Lower leg skin (tissue), 4 donors: Measurements from ENCODE around the gene SETX. TPM values are rescaled to one million over a fixed set of nuclear protein-coding genes. Genes with fewer than 3 reads are reported as not detected.

Experiments used
- DNase-seq, 2 donors: peaks; one replicate each; pipeline ENCODE4 v3.0.0-alpha.2; 2019; ENCODE audit warnings: low spot score in 2 of 2
- H3K4me3 ChIP-seq: fragments of 200-600 bp; sonication (generic); 2 replicates; pipeline ENCODE4 v1.5.1; 2017; ENCODE audit warnings: mild to moderate bottlenecking, low read depth; ENCODE audit not compliant: poor library complexity, severe bottlenecking
- POLR2A ChIP-seq, 2 donors: fragments of 450-650 bp; IDR thresholded peaks; one replicate each; pipeline ENCODE4 v1.6.1; 2016 to 2017; ENCODE audit warnings: antibody characterized with exemption in 2 of 2, mild to moderate bottlenecking in 1 of 2, moderate library complexity in 1 of 2
- WGBS, 2 donors: methylation state at CpG; one replicate each; pipeline ENCODE4 v1.1.5; 2018; 5-methylcytosine and 5-hydroxymethylcytosine counted together
- intact Hi-C: fragments of 100-400 bp; cut with DNase I; formaldehyde crosslinking; loops from one replicate; pipeline ENCODE4 v1.15.0; 2023; ENCODE audit warnings: low total_unique reads
- total RNA-seq, 4 donors: library from RNA; depleted of rRNA; stranded (reverse); fragments of >200 nt; gene quantifications; one replicate each; pipeline ENCODE4 v1.1.0, GENCODE V29; 2016
- TF ChIP-seq, protein P1 (sequence below), 3 donors: fragments of 450-650 bp; IDR thresholded peaks; one replicate each; pipeline ENCODE4 v1.5.1; 2016; ENCODE audit warnings: antibody characterized with exemption in 3 of 3, mild to moderate bottlenecking in 3 of 3, moderate library complexity in 2 of 3

The SETX gene
- total RNA-seq, 4 donors from 2014 or later = 32.8 to 38.7 (median 35.9) TPM

DNA sequence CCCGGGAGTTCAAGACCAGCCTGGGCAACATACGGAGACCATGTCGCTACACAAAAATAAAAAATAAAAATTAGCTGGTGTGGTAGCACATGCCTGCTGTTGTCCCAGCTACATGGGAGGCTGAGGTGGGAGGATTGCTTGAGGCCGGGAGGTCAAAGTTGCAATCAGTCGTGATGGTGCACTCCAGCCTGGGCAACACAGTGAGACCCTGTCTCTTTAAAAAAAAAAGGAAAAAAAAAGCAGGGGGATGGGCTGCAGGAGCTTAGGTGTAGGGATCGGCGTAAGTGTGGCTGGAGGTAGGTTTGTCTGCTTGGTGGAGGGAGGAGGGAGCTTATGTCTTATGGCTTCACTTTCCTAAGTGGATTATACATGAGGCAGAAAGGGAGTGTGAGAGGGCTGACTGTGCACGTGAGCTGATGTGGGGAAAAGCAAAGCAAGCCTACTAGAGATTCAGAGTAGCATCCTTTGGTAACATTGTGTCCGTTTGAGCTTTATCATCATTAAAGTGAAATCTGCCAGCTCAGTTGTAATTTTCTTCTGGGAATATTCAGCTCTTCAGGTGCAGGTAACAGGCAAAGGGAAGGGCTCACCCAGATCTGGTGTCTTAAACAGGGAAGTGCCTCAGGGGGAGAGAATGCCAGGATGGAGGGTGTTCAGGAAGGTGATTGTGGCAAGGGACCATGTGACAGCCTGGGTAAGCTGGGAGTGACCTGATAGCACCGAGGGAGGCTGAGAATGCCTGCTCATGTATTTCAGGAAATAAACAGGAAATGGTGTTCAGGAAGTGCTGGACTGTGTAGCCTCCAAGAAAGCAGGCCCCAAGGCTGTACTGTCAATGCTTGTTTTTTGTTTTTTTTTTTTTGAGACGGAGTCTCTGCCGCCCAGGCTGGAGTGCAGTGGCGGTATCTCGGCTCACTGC, 17.6 kb upstream of the SETX start:
- peak; percentile 64 to 87 for DNase-seq
- no peak for TF ChIP-seq POLR2A (IDR thresholded peaks at IDR 0.05)
- TF ChIP-seq, protein P1, sequence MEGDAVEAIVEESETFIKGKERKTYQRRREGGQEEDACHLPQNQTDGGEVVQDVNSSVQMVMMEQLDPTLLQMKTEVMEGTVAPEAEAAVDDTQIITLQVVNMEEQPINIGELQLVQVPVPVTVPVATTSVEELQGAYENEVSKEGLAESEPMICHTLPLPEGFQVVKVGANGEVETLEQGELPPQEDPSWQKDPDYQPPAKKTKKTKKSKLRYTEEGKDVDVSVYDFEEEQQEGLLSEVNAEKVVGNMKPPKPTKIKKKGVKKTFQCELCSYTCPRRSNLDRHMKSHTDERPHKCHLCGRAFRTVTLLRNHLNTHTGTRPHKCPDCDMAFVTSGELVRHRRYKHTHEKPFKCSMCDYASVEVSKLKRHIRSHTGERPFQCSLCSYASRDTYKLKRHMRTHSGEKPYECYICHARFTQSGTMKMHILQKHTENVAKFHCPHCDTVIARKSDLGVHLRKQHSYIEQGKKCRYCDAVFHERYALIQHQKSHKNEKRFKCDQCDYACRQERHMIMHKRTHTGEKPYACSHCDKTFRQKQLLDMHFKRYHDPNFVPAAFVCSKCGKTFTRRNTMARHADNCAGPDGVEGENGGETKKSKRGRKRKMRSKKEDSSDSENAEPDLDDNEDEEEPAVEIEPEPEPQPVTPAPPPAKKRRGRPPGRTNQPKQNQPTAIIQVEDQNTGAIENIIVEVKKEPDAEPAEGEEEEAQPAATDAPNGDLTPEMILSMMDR (IDR thresholded peaks at IDR 0.05) = no peak
- WGBS, 2 donors = 63 to 65% methylated on average over 14 of the region's 14 CpGs
- no peak overlapping the region for H3K4me3 ChIP-seq
- intact Hi-C loops = no loop called here

DNA sequence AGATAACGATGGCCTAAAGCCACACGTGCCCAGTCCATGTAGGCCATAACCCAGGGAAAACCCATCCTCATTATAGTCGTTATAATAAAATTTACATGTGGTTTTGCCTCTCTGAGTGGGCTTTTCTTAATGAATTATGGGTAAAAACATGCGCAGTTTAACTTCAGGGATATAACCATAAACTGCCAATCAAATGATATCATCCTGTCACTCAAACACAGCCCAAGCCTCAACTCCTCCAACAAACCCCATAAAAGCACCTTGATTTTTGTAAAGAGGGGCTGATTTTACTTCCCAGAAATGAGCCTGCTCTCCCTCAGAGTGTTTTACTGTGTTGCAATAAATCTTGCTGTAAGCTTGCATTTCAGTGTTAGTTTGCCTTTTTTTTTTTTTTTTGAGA, 15.8 kb upstream of the SETX start:
- no peak overlapping the region for H3K4me3 ChIP-seq
- no peak for TF ChIP-seq POLR2A (IDR thresholded peaks at IDR 0.05)
- TF ChIP-seq, protein P1 (IDR thresholded peaks at IDR 0.05) = no peak
- 89 to 92% methylated on average over 4 of the region's 4 CpGs for WGBS, 2 donors
- intact Hi-C loops = no loop called here
- DNase-seq = no peak

DNA sequence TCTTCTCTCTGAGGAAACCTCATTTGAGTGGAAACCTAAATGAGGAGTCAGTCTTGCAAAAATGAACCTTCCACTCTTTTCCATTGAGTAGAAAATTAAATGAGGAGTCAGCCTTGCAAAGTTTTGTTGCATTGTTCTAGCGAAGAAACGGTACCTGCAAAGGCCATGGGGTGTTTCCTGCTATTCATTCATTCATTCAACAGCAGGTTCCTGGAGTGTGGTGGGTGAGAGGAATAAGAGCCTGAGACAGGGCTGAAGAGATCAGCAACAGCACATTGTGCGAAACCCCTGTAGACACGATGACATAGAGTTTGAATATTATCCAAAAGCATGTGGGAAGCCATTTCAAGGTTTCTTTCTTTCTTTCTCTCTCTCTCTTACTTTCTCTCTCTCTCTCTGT, 14.6 kb upstream of the SETX start:
- TF ChIP-seq, protein P1 (IDR thresholded peaks at IDR 0.05) = no peak
- no peak for TF ChIP-seq POLR2A (IDR thresholded peaks at IDR 0.05)
- 82 to 83% methylated on average over 4 of the region's 4 CpGs for WGBS, 2 donors
- intact Hi-C loops = no loop called here
- no peak for DNase-seq
- no peak overlapping the region for H3K4me3 ChIP-seq

DNA sequence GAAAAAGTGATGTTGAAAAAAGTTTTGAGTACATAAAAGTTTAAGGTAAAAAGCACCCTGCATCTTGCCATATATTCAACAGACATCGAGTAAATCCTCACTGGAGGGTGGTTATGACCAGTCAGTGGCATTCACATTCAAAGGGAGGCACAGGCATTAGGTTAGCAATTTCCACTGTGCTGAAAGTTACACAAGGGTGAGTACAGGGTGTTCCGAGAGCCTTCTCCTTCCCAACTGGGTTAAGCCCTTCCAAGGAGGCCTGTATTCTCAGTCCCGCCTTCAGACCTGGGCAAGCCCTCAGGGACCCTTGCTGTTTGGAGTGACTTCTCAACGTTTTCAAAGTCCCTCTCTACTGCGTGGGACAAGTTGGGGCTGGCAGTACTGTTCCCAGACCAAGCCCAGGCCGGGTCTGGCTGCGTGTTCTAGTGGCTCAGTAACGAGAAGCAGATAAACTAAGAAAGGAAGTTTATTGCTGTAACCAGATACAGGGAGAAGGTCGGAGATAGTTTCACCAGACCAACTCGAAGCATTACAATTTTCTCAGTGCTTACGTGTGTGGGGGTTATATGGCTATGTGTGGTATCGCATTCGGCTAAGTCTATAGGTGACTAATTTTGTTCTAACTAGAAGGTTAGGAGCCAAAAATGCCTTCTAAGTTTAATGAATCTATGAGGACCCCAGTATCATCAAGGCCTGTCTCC, 13.0 kb upstream of the SETX start:
- 58 to 63% methylated on average over 13 of the region's 13 CpGs for WGBS, 2 donors
- DNase-seq = no peak
- intact Hi-C loops = no loop called here

DNA sequence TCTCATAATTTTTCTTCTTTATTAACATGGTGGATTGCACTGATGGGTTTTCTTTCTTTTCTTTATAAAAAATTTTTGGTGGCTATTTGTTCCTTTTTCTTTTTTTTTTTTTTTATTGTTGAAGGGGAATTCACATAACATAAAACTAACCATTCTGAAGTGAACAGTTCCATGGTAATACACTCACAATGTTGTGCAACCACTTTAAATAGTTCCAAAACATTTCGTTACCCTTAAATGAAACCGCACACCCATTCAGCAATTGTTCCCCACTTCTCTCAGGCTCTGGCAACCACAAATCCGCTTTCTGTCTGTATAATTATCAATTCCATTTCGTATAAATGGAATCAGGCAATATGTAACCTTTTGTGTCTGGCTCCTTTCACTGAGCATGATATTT, 11.7 kb upstream of the SETX start:
- WGBS, 2 donors = 83 to 86% methylated on average over 4 of the region's 4 CpGs
- no peak for DNase-seq
- no peak overlapping the region for H3K4me3 ChIP-seq
- TF ChIP-seq, protein P1 (IDR thresholded peaks at IDR 0.05) = no peak
- no peak for TF ChIP-seq POLR2A (IDR thresholded peaks at IDR 0.05)
- intact Hi-C loops = no loop called here

More for the DNA sequence above, 13.0 kb upstream of the SETX start:
- TF ChIP-seq, protein P1 (IDR thresholded peaks at IDR 0.05) = no peak
- no peak for TF ChIP-seq POLR2A (IDR thresholded peaks at IDR 0.05)
- no peak overlapping the region for H3K4me3 ChIP-seq
